Neural progenitor cell (in vitro differentiated cells): Measurements from ENCODE around the gene CRTC1.

Experiments
- CTCF ChIP-seq: fragments of 200-600 bp; sonication (generic); IDR thresholded peaks from 2 replicates; pipeline ENCODE4 v1.5.1; 2017; ENCODE audit warnings: antibody characterized with exemption, mild to moderate bottlenecking
- EZH2 ChIP-seq: fragments of 200-600 bp; sonication (generic); IDR thresholded peaks from 2 replicates; pipeline ENCODE4 v1.6.1; 2017; ENCODE audit warnings: antibody characterized with exemption, mild to moderate bottlenecking, moderate library complexity
- EZH2phosphoT487 ChIP-seq: fragments of 200-600 bp; sonication (generic); IDR thresholded peaks from 2 replicates; pipeline ENCODE4 v1.6.1; 2017; ENCODE audit warnings: antibody characterized with exemption

GRCh38 chr19:18700501-18701249 is 17.2 kb downstream of the CRTC1 start:
- TF ChIP-seq EZH2 = peak; percentile 20
- TF ChIP-seq CTCF = no peak
- TF ChIP-seq EZH2phosphoT487 = peak; percentile 34
